ENCODE data around the gene LMF1.

DNA sequence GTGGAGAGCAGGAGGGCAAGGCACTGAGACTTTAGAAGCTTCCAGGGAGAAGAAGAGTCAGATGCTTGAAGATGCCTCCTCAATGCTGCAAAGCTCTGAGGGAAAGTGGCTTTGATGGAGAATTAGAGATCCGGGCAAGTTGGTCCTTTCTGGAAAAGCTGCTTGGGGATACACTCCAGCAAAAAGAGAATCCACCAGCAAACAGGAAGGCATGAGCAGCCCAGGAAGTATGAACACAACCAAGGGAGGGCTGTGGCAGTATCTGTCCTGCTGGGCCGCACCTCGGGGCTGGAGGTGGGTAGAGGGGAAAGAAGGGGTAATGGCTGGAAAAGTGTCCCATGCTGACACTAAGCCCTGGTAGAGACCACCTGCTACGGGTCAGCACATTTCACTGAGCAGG is 5.3 kb downstream of the LMF1 start:
- TF ChIP-seq TAF1 (IDR thresholded peaks at IDR 0.05; ENCODE audit: low read depth, low read length) (no peak), POLR2A (IDR thresholded peaks at IDR 0.05; ENCODE audit: low read depth, low read length) (no peak)

All from GM12891 (cell line).